ENCODE measurements around the gene NEBL. TPM values are rescaled to one million over a fixed set of nuclear protein-coding genes. Genes with fewer than 3 reads are reported as not detected.

The NEBL gene
- total RNA-seq, 1 donor from 2014 or later, result 2.0 TPM

- Mint-ChIP-seq H3K27ac (ENCODE audit: unreplicated experiment) (no peak overlapping the region), H3K4me3 (ENCODE audit: unreplicated experiment) (no peak overlapping the region), H3K36me3 (ENCODE audit: low read depth) (no peaks in the 10 kb centered on the region), H3K4me1 (ENCODE audit: low read depth) (peaks cover 7% of the 10 kb centered on the region), H3K27me3 (ENCODE audit: low read depth) (peaks cover 6% of the 10 kb centered on the region), H3K9me3 (ENCODE audit: low read depth) (no peaks in the 10 kb centered on the region)
- DNase-seq (ENCODE audit: low spot score), result no peak
- no peak for TF ChIP-seq CTCF (IDR thresholded peaks at IDR 0.05)
These were observed 5.0 kb downstream of the NEBL start for GRCh38 chr10:20892011-20892585.

GRCh38 chr10:20891338-20891714 lies 5.8 kb downstream of the NEBL start:
- no peak for TF ChIP-seq CTCF (IDR thresholded peaks at IDR 0.05)
- H3K9me3 Mint-ChIP-seq (ENCODE audit: low read depth), result no peaks in the 10 kb centered on the region
- peaks cover 6% of the 10 kb centered on the region for H3K27me3 Mint-ChIP-seq (ENCODE audit: low read depth)
- DNase-seq (ENCODE audit: low spot score), result no peak
- H3K4me1 Mint-ChIP-seq (ENCODE audit: low read depth), result peaks cover 7% of the 10 kb centered on the region
- no peaks in the 10 kb centered on the region for H3K36me3 Mint-ChIP-seq (ENCODE audit: low read depth)
- no peak overlapping the region for H3K27ac Mint-ChIP-seq (ENCODE audit: unreplicated experiment)
- H3K4me3 Mint-ChIP-seq (ENCODE audit: unreplicated experiment), result no peak overlapping the region

GRCh38 chr10:20890491-20891337 lies 6.4 kb downstream of the NEBL start:
- no peak overlapping the region for H3K27ac Mint-ChIP-seq (ENCODE audit: unreplicated experiment)
- H3K4me1 Mint-ChIP-seq (ENCODE audit: low read depth), result peaks cover 7% of the 10 kb centered on the region
- H3K9me3 Mint-ChIP-seq (ENCODE audit: low read depth), result no peaks in the 10 kb centered on the region
- DNase-seq (ENCODE audit: low spot score), result no peak
- H3K36me3 Mint-ChIP-seq (ENCODE audit: low read depth), result no peaks in the 10 kb centered on the region
- H3K4me3 Mint-ChIP-seq (ENCODE audit: unreplicated experiment), result no peak overlapping the region
- peaks cover 6% of the 10 kb centered on the region for H3K27me3 Mint-ChIP-seq (ENCODE audit: low read depth)
- no peak for TF ChIP-seq CTCF (IDR thresholded peaks at IDR 0.05)

GRCh38 chr10:20890009-20890408 lies 7.1 kb downstream of the NEBL start:
- Mint-ChIP-seq H3K27ac (ENCODE audit: unreplicated experiment) (no peak overlapping the region), H3K9me3 (ENCODE audit: low read depth) (no peaks in the 10 kb centered on the region), H3K4me1 (ENCODE audit: low read depth) (peaks cover 7% of the 10 kb centered on the region), H3K36me3 (ENCODE audit: low read depth) (no peaks in the 10 kb centered on the region), H3K4me3 (ENCODE audit: unreplicated experiment) (no peak overlapping the region), H3K27me3 (ENCODE audit: low read depth) (peaks cover 6% of the 10 kb centered on the region)
- no peak for DNase-seq (ENCODE audit: low spot score)
- no peak for TF ChIP-seq CTCF (IDR thresholded peaks at IDR 0.05)

- Mint-ChIP-seq H3K27ac (ENCODE audit: unreplicated experiment) (no peak overlapping the region), H3K36me3 (ENCODE audit: low read depth) (no peaks in the 10 kb centered on the region), H3K4me1 (ENCODE audit: low read depth) (peaks cover 7% of the 10 kb centered on the region), H3K27me3 (ENCODE audit: low read depth) (peaks cover 6% of the 10 kb centered on the region), H3K4me3 (ENCODE audit: unreplicated experiment) (no peak overlapping the region), H3K9me3 (ENCODE audit: low read depth) (no peaks in the 10 kb centered on the region)
- no peak for DNase-seq (ENCODE audit: low spot score)
- peak; percentile 58 for TF ChIP-seq CTCF (IDR thresholded peaks at IDR 0.05)
These were observed 8.3 kb downstream of the NEBL start for GRCh38 chr10:20888620-20889330.

All from chondrocyte (in vitro differentiated cells).